ENCODE data around the gene PEX6. TPM values are rescaled to one million over a fixed set of nuclear protein-coding genes. Genes with fewer than 3 reads are reported as not detected.

Gene PEX6
- total and polyA plus RNA-seq, 2 of the 13 experiments (the other 11 are each of a cell fraction or from before 2014, with no cell fraction given): 5.1 to 6.7 TPM

- TF ChIP-seq ZNF407 (CRISPR knock-in tag; IDR thresholded peaks at IDR 0.05; ENCODE audit: not compliant biosample characterization) (peak; percentile 71), MXI1 (IDR thresholded peaks at IDR 0.05; ENCODE audit: borderline replicate concordance, low read depth, low read length) (peak; percentile 86; the same call in 1 of the 3 replicates), E2F1 (CRISPR knock-in tag; IDR thresholded peaks at IDR 0.05) (no peak), ZNF652 (CRISPR knock-in tag; IDR thresholded peaks at IDR 0.05; ENCODE audit: borderline replicate concordance, low read depth) (peak; percentile 27; the same call in 1 of the 2 replicates), ZNF607 (CRISPR knock-in tag; IDR thresholded peaks at IDR 0.05; ENCODE audit: borderline replicate concordance) (peak; percentile 68; the same call in 1 of the 2 replicates), MAX (IDR thresholded peaks at IDR 0.05) (peak; percentile 89), ZNF7 (CRISPR knock-in tag; IDR thresholded peaks at IDR 0.05) (no peak), ZNF232 (CRISPR knock-in tag; IDR thresholded peaks at IDR 0.05; ENCODE audit: borderline replicate concordance) (peak; percentile 85; the same call in 1 of the 2 replicates), POLR2A (IDR thresholded peaks at IDR 0.05; ENCODE audit: insufficient read depth in 1 of 2, low read depth in 2 of 2, low read length in 2 of 2) (peak; percentile 83 to 87), HNRNPLL (IDR thresholded peaks at IDR 0.05; ENCODE audit: low read depth, low read length, poor library complexity, severe bottlenecking) (peak; percentile 73), NFYC (CRISPR knock-in tag; IDR thresholded peaks at IDR 0.05) (peak; percentile 32; the same call in 1 of the 2 replicates), ZBTB43 (CRISPR knock-in tag; conservative IDR thresholded peaks at IDR 0.05) (0 out of 2 replicates have a peak, but pooled peaks have one; percentile 10), MEF2D (CRISPR knock-in tag; IDR thresholded peaks at IDR 0.05) (0 out of 2 replicates have a peak, but pooled peaks have one; percentile 40), HOXA9 (CRISPR knock-in tag; IDR thresholded peaks at IDR 0.05; ENCODE audit: borderline replicate concordance) (peak; percentile 54; the same call in 1 of the 2 replicates), AHR (CRISPR knock-in tag; IDR thresholded peaks at IDR 0.05) (peak; percentile 63; the same call in 1 of the 2 replicates), ARNT2 (CRISPR knock-in tag; IDR thresholded peaks at IDR 0.05; ENCODE audit: low read depth) (peak; percentile 89)
Measured at GRCh38 chr6:43021270-43022047, 42.5 kb upstream of the PEX6 start, which contains the start of gene RRP36 (continued).

Data from HepG2 (cell line).